Kasumi-1 (cell line): ENCODE data around the gene PPP3CA.
"Not testable (repeated sequence)": the region's sequence is repeated elsewhere in the genome, so short reads cannot be mapped to it uniquely, and the experiment has no call there.

Experiments used
- DNase-seq, 2 experiments: peaks; one replicate each; lab custom pipeline; 2025; lab: John Stamatoyannopoulos, UW

PPP3CA gene

GRCh38 chr4:101102114-101102742 is 245.1 kb downstream of the PPP3CA start:
- DNase-seq, result peak; percentile 58 to 62

- DNase-seq, result no peak
These were observed 246.3 kb downstream of the PPP3CA start for GRCh38 chr4:101101072-101101471.

DNA sequence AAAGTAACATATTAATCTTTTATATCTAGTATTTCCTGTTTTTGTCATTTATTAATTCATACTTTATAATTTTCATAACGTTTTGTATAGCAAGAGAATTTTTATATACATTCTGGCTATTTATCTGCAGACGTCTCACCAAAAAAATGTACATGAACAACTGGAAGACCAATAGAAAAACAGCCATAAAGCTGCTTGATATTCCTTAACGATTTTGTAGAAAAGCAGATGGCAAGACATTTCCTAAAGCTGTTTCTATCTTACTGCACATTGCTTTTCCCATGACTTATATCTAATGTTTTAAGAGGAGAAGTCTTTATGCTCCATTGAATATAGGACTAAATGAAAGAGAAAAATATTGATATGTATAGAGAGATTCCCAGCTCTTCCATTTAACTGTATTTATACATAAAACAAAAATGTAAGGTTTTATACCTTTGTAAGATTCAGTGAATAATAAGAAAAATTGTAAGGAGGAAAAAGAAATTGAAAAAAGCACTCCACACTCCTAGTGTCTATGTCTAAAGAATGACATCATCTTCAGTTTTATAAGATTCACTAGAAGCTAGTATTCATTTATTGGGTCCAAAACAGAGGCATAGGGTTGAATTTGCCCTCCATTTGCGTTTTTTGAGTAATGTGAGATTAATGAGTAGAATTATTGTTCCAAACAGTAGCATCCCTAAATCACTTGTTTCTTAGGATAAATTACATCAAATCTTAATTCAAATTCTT is 248.5 kb downstream of the PPP3CA start:
- no peak for DNase-seq

GRCh38 chr4:101092609-101093008 is 254.7 kb downstream of the PPP3CA start:
- not testable (repeated sequence) for DNase-seq

- DNase-seq, result no peak
These were observed 258.2 kb downstream of the PPP3CA start for GRCh38 chr4:101089168-101089567.

DNA sequence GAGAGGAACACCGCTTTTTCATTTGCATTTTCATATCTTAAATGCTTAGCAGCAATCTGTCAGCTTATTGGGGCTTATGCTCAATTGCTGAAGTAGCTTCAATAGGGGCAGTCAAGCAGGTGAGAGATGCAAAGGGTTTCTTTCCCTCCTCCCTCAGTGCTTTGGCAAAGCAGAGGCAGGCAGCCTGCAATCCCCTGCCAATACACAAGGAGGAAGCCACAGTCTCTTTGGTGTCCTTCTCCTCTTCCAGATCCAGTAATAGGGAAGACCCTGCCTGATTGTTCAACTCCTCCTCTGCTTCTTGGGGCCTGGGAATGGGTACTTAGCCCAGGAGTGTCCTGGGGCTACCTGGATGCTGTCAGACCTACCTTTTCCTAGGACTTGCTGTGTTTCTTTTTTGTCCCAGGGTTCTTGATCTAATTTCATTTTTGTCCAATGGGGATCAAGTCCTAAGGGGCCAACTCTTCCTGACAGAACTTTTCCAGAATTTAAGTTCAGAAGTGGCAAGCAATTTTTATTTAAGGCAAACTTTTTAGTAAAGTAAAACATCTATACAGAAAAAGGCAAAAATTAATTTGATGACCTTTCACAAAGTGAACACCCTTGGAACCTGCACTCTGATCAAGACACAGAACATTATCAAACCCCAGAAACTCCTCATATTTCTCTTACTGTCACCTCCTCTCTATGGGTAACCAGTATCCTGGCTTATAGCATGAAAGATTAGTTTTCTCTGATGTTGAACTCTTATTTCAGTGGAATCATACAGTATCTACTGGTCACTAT is 260.3 kb downstream of the PPP3CA start:
- peak in 1 of 2 experiments; percentile 29 for DNase-seq

- no peak for DNase-seq
These were observed 264.2 kb downstream of the PPP3CA start for GRCh38 chr4:101083131-101083530.

DNA sequence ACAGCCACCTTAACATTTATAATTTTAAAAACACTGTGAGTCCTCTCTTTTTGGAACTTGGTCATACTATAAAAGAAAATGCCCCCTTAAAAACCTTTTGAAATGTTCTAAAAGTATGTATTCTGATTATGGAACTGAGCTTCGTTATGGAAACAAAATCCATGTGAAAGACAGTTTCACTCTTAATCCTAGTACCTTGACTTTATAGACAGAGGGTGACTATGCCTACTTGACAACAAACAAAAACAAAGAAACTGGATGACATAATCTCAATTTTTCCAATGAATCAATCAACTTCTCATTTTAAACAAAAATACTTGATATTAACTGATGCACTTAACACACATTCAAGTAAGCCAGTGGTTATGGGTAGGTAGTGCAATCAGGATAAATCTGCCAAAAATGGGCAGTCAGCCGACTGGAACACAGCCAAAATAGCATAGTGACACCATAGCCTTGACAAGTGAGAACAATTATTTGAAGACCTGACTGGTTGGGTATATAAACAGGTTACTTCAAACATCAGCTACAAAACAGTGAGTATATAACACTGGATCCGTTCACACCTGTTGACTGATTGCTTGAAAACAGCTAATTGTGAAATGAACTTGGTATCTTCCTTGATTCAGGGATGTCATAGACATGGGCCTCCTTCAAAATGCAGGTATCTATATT is 265.5 kb downstream of the PPP3CA start:
- no peak for DNase-seq

- DNase-seq, result no peak
These were observed 266.2 kb downstream of the PPP3CA start for GRCh38 chr4:101081166-101081565.

DNA sequence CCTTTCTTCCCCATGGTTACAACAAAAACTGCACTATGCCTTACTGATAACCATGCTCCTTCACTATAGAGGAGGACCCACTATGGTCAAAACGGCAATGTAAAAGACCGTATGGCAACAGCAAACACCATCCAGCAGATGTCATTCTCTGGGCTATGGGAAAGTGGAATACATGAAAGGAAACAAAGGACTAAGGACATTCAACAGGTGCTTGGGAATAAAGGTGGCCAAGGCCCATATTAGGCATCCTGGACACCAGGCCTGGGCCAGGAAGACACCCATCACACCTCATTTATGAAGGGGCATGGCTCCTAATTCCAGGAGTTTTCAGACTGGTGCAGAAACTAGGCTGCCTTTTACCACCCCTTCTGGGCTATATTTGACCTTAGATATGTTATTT is 268.4 kb downstream of the PPP3CA start:
- DNase-seq, result no peak

DNA sequence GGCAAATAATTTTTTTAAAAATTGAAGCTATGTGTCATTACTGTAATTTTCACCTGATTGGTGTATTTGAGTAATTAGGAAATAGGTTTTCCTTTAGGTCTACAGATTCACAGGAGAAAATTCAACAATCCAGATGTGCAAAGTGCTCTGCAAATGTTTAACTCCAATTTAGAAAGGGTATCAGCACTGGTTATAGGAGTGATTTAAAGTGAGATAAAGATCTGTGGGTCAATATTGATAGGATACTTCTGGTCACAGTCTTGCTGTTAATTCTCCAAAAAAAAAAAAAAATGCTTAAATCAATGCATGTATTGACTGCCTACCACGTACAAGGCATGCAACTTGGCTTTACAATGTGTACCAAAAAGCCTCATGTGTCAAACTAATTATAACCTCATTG is 271.3 kb downstream of the PPP3CA start:
- no peak for DNase-seq

- DNase-seq, result peak; percentile 13 to 16
These were observed 271.8 kb downstream of the PPP3CA start for GRCh38 chr4:101075536-101075935.

- no peak for DNase-seq
These were observed 273.0 kb downstream of the PPP3CA start for GRCh38 chr4:101074326-101074725.

- no peak for DNase-seq
These were observed 276.1 kb downstream of the PPP3CA start for GRCh38 chr4:101071241-101071640.

- no peak for DNase-seq
These were observed 279.2 kb downstream of the PPP3CA start for GRCh38 chr4:101068115-101068514.

- no peak for DNase-seq
These were observed 279.9 kb downstream of the PPP3CA start for GRCh38 chr4:101067383-101067782.

DNA sequence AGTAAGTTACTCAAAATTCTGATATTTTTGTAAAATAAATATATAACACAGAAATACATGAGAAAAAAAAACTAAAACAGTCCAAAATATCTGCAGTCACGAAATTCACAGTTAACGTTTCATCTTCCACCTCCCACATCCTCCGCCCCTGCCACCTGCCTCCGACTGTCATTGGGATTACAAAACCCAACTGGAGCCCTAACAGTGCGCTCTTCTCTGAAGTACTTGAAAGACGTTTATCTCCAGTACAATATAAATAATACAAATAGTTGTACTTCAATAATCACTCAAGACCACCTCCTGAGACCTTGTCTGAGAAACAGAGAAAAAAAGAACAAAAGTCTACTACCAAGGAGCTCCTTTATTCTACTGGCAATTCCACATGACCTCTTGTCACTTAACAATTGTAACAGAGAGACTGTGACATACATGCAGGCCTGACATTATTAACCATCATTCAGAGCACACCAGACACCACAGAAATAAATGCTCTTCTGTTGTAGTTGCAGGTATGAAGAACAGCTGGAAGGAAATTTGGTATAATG is 280.6 kb downstream of the PPP3CA start:
- no peak for DNase-seq

DNA sequence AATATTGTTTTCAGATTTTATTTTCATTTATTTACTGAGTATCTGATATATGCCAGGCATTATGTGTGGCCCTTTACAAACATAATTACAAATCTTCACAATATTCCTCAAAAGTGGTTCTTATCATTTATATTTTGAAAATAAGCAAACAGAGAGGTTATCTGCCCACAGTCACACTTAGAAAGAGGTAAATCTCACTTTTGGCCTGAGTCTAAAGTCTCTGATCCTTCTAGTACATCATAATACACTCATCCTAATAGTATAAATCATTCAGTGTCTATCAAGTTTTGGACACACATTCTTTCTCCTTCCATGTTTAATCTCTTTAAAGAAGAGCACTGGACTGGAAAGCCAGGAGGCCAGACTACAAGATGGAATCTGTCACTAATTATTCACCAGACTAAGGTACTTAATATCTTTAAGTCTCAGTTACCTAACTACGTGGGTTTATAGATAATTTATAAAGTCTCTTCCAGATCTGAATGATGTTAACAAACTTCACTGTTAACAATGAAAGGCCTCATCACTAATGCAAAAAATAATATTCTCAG is 281.3 kb downstream of the PPP3CA start:
- DNase-seq, result no peak

DNA sequence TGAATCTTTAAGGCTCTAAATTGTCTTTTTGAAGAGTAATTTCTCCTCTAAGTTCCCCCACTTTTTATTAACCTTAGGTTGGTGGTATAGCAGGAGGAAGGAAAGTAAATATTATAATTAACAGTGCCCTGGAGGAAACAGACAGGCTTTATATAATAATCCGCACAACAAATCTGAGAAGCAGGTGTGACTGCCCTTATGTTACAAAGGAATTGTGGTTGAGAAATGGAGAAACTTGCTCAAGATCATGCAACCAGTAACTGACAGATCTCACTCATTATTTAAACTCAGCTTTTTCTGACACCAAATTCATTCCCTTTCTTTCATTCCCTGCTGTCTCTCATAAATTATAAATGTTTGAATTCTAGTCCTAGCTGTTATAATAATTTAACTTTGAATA is 282.0 kb downstream of the PPP3CA start:
- DNase-seq, result no peak

DNA sequence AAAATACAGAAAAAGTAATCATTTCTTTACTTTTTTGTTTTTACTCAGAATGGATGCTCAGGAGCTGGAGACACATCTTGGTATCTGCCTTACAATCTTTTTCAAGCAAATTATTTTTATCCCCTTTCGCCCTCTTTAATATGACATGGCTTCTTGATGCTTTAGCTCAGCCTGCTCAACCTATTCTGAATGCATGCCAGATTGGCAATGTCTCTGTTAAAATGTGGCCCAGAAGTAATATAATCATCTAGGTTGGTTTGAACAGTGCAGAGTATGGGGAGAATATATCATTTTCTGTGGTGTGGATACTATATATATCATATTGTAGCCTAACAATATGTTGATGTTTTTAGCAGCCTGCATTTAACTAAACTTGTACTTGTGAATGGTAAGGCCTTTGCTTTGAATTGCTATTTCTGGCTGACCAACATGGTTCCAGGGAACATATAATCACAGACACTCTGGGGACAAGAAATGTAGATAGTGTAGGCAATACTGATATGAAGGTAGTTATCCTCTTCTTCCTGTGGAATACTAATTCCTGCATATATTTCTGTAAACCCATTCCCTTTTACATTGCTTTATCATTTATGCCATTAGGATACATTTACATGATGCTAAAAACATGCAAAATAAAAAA is 282.7 kb downstream of the PPP3CA start:
- no peak for DNase-seq

DNA sequence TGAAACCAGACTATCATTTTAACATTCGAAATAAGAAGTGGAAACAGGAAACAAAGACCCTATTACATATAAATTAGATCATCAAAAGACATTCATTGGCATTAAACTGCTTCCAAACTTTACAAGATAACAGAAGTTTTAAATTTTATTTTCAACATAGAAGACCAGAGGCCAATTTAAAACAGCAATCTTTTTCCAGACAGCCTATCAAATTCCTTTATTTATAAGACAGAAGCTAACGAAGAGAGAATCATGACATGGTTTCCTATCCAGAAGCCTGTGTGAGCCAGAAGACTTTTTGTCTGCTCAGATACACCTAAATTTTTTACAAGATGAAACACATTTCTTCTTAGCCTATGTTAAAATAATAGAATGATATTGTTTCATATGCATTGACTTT is 291.9 kb downstream of the PPP3CA start:
- no peak for DNase-seq
